HepG2 (cell line): ENCODE results near the gene PRPSAP1. TPM values are rescaled to one million over a fixed set of nuclear protein-coding genes. Genes with fewer than 3 reads are reported as not detected.

Experiments used
- AGO2 ChIP-seq: fragments of 200-400 bp; formaldehyde crosslinking; optimal IDR thresholded peaks from 2 replicates; pipeline ENCODE3; 2017; ENCODE audit warnings: mild to moderate bottlenecking, low read depth, low read length, moderate library complexity
- BCL6 ChIP-seq: IDR thresholded peaks from 2 replicates; pipeline ENCODE4 v1.6.1; 2016; ENCODE audit warnings: missing genetic modification reagents, missing compliant biosample characterization
- HMGA1 ChIP-seq: sonication (generic); formaldehyde crosslinking; conservative IDR thresholded peaks from 2 replicates; pipeline ENCODE4 v1.4.0; 2020; ENCODE audit warnings: missing genetic modification reagents
- HNRNPLL ChIP-seq: fragments of 200-400 bp; formaldehyde crosslinking; IDR thresholded peaks from 2 replicates; pipeline ENCODE4 v1.6.1; 2017; ENCODE audit warnings: mild to moderate bottlenecking, low read depth, low read length; ENCODE audit not compliant: poor library complexity, severe bottlenecking
- KLF16 ChIP-seq, 2 experiments: sonication (generic) in 1 of 2; formaldehyde crosslinking in 1 of 2; IDR thresholded peaks; 2 replicates each; pipeline versions ENCODE4 v1.6.1 to v1.8.0; 2016 to 2023; ENCODE audit warnings: missing genetic modification reagents in 2 of 2, missing compliant biosample characterization in 1 of 2
- NFRKB ChIP-seq: fragments of 450-650 bp; IDR thresholded peaks from 2 replicates; pipeline ENCODE4 v1.6.1; 2017
- YEATS4 ChIP-seq: sonication (generic); formaldehyde crosslinking; IDR thresholded peaks from 2 replicates; pipeline ENCODE4 v1.4.0; 2020; ENCODE audit warnings: missing genetic modification reagents, borderline replicate concordance
- ZEB1 ChIP-seq: IDR thresholded peaks from 2 replicates; pipeline ENCODE4 v1.6.1; 2012; ENCODE audit warnings: mild to moderate bottlenecking, low read depth, inconsistent platforms; ENCODE audit not compliant: insufficient replicate concordance
- ZFP36L1 ChIP-seq: sonication (generic); formaldehyde crosslinking; IDR thresholded peaks from 2 replicates; pipeline ENCODE4 v1.8.0; 2022; ENCODE audit warnings: mild to moderate bottlenecking, missing genetic modification reagents, moderate library complexity
- ZNF24 ChIP-seq: fragments of 450-650 bp; IDR thresholded peaks from 2 replicates; pipeline ENCODE4 v1.6.1; 2017; ENCODE audit warnings: antibody characterized with exemption, mild to moderate bottlenecking
- ZNF430 ChIP-seq: sonication (generic); formaldehyde crosslinking; IDR thresholded peaks from 2 replicates; pipeline ENCODE4 v1.9.0; 2021; ENCODE audit warnings: mild to moderate bottlenecking, missing genetic modification reagents
- ZNF550 ChIP-seq: sonication (generic); formaldehyde crosslinking; IDR thresholded peaks from 2 replicates; pipeline ENCODE4 v1.4.0; 2020; ENCODE audit warnings: mild to moderate bottlenecking, missing genetic modification reagents, borderline replicate concordance
- ZNF558 ChIP-seq: sonication (generic); formaldehyde crosslinking; IDR thresholded peaks from 2 replicates; pipeline ENCODE4 v1.9.0; 2022; ENCODE audit warnings: mild to moderate bottlenecking, missing genetic modification reagents, borderline replicate concordance
- ZNF629 ChIP-seq: sonication (generic); formaldehyde crosslinking; conservative IDR thresholded peaks from 2 replicates; pipeline ENCODE4 v1.5.0; 2020; ENCODE audit warnings: missing genetic modification reagents
- polyA plus RNA-seq, 8 experiments: library from polyadenylated mRNA; depleted of rRNA in 3 of 8; stranded (reverse) in 7 of 8; unstranded in 1 of 8; fragments of >200 nt; fragmentation: Illumina TruSeq in 4 of 8; extraction: Trizol in 4 of 8; gene quantifications; 2 replicates each; pipeline versions ENCODE4 v1.2.1 to v1.2.3, GENCODE V29; 2011 to 2016; ENCODE audit warnings: low read depth in 4 of 8, missing spikeins in 1 of 8, mixed read lengths in 1 of 8; ENCODE audit not compliant: insufficient read depth in 1 of 8
- total RNA-seq, 5 experiments: library from RNA; depleted of rRNA; stranded (reverse); fragments of >200 nt; fragmentation: Illumina TruSeq; extraction: Trizol; gene quantifications; 2 replicates each; pipeline ENCODE4 v1.2.3, GENCODE V29; 2016; ENCODE audit warnings: low read depth in 1 of 5
- TF ChIP-seq, protein P1 (sequence below): sonication (generic); formaldehyde crosslinking; IDR thresholded peaks from 2 replicates; pipeline ENCODE4 v1.5.0; 2020; ENCODE audit warnings: mild to moderate bottlenecking, missing genetic modification reagents, borderline replicate concordance
- TF ChIP-seq, protein P2 (sequence below): sonication (generic); formaldehyde crosslinking; IDR thresholded peaks from 2 replicates; pipeline ENCODE4 v1.8.0; 2023; ENCODE audit warnings: mild to moderate bottlenecking, missing genetic modification reagents
- TF ChIP-seq, protein P3 (sequence below): sonication (generic); formaldehyde crosslinking; IDR thresholded peaks from 2 replicates; pipeline ENCODE4 v1.8.0; 2022; ENCODE audit warnings: mild to moderate bottlenecking, missing genetic modification reagents, moderate library complexity
- TF ChIP-seq, protein P4 (sequence below): sonication (generic); formaldehyde crosslinking; IDR thresholded peaks from 2 replicates; pipeline ENCODE4 v1.4.0; 2020; ENCODE audit warnings: mild to moderate bottlenecking, low read depth, missing genetic modification reagents
- TF ChIP-seq, protein P5 (sequence below): sonication (generic); formaldehyde crosslinking; IDR thresholded peaks from 2 replicates; pipeline ENCODE4 v1.8.1; 2023; ENCODE audit warnings: mild to moderate bottlenecking, moderate library complexity, missing genetic modification reagents
- TF ChIP-seq, protein P6 (sequence below): sonication (generic); formaldehyde crosslinking; IDR thresholded peaks from 2 replicates; pipeline ENCODE4 v1.8.0; 2022; ENCODE audit warnings: mild to moderate bottlenecking, missing genetic modification reagents, borderline replicate concordance

The PRPSAP1 gene
- total and polyA plus RNA-seq, 2 of the 13 experiments (the other 11 are each of a cell fraction or from before 2014, with no cell fraction given): 91.1 to 314 TPM

DNA sequence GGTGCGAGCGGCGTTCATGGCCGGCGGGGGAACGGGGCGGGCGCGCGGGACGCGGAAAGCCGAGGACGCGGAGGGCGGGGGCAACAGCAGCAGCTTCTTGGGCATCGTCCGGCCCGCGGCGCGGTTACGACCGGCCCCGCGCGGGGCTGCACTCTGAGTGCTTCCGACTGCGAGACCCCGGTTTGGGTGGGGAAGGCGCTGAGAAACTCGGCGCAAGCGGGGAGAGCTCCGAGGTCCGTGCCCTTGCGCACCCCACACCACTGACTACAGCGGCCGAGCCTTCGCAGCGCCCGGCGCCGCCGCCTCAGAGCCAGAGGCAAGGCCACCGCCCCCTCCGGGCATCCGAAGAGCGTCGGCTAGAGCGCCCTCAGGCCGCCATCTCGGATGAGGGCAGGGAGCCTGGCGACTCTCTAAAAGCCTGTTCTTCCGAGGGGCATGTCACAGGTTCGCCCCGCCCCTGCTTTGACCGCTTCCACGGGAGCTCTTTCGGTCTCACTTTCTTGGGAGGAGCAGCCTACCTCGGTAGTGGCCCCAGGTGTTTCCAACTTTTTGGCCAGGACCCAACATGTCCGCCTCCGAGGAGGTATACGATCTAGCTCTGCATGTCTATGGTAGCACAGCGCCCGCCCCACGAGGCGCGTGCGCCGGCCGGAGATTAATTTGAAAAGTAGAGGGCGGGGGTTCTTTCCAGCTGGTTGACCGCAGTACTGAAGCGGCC, at the start of gene PRPSAP1 (continued):
- TF ChIP-seq KLF16 (CRISPR knock-in tag; IDR thresholded peaks at IDR 0.05): peak in 1 of 2 experiments; percentile 100; a peak in 2 of 4 replicates
- peak; percentile 94; the same call in 1 of the 2 replicates for TF ChIP-seq ZNF550 (CRISPR knock-in tag)
- TF ChIP-seq, protein P1, sequence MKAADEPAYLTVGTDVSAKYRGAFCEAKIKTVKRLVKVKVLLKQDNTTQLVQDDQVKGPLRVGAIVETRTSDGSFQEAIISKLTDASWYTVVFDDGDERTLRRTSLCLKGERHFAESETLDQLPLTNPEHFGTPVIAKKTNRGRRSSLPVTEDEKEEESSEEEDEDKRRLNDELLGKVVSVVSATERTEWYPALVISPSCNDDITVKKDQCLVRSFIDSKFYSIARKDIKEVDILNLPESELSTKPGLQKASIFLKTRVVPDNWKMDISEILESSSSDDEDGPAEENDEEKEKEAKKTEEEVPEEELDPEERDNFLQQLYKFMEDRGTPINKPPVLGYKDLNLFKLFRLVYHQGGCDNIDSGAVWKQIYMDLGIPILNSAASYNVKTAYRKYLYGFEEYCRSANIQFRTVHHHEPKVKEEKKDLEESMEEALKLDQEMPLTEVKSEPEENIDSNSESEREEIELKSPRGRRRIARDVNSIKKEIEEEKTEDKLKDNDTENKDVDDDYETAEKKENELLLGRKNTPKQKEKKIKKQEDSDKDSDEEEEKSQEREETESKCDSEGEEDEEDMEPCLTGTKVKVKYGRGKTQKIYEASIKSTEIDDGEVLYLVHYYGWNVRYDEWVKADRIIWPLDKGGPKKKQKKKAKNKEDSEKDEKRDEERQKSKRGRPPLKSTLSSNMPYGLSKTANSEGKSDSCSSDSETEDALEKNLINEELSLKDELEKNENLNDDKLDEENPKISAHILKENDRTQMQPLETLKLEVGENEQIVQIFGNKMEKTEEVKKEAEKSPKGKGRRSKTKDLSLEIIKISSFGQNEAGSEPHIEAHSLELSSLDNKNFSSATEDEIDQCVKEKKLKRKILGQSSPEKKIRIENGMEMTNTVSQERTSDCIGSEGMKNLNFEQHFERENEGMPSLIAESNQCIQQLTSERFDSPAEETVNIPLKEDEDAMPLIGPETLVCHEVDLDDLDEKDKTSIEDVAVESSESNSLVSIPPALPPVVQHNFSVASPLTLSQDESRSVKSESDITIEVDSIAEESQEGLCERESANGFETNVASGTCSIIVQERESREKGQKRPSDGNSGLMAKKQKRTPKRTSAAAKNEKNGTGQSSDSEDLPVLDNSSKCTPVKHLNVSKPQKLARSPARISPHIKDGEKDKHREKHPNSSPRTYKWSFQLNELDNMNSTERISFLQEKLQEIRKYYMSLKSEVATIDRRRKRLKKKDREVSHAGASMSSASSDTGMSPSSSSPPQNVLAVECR: peak; percentile 96
- TF ChIP-seq, protein P2, sequence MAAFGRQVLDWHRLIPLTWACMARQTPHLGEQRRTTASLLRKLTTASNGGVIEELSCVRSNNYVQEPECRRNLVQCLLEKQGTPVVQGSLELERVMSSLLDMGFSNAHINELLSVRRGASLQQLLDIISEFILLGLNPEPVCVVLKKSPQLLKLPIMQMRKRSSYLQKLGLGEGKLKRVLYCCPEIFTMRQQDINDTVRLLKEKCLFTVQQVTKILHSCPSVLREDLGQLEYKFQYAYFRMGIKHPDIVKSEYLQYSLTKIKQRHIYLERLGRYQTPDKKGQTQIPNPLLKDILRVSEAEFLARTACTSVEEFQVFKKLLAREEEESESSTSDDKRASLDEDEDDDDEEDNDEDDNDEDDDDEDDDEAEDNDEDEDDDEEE (CRISPR knock-in tag): peak; percentile 96
- no peak for TF ChIP-seq HMGA1 (CRISPR knock-in tag)
- TF ChIP-seq BCL6 (CRISPR knock-in tag): peak; percentile 24; the same call in 1 of the 2 replicates
- peak; percentile 76 for TF ChIP-seq ZNF24
- TF ChIP-seq HNRNPLL: peak; percentile 85
- TF ChIP-seq ZNF430: peak; percentile 93; the same call in 1 of the 2 replicates
- no peak; the same call in 1 of the 2 replicates for TF ChIP-seq ZNF629 (CRISPR knock-in tag)
- peak; percentile 91 for TF ChIP-seq ZNF558 (CRISPR knock-in tag)
- TF ChIP-seq, protein P3, sequence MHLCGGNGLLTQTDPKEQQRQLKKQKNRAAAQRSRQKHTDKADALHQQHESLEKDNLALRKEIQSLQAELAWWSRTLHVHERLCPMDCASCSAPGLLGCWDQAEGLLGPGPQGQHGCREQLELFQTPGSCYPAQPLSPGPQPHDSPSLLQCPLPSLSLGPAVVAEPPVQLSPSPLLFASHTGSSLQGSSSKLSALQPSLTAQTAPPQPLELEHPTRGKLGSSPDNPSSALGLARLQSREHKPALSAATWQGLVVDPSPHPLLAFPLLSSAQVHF (CRISPR knock-in tag): peak; percentile 85; the same call in 1 of the 2 replicates
- TF ChIP-seq, protein P4, sequence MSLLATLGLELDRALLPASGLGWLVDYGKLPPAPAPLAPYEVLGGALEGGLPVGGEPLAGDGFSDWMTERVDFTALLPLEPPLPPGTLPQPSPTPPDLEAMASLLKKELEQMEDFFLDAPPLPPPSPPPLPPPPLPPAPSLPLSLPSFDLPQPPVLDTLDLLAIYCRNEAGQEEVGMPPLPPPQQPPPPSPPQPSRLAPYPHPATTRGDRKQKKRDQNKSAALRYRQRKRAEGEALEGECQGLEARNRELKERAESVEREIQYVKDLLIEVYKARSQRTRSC (CRISPR knock-in tag): no peak
- TF ChIP-seq, protein P5, sequence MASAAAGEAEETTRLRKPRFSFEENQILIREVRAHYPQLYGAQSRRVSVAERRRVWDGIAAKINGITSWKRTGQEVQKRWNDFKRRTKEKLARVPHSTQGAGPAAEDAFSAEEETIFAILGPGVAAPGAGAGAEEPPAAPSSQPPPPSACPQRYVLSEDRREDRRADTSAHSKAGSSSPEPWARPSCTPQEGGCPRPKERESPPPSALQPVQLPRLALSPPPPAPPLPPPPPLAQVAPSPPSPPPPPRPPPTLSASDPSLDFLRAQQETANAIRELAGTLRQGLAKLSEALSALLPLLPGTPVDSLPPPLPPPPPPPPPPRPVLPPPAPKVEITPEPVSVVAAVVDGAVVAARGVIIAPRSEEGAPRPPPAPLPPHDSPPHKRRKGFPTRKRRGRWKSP (CRISPR knock-in tag): peak; percentile 97
- TF ChIP-seq, protein P6, sequence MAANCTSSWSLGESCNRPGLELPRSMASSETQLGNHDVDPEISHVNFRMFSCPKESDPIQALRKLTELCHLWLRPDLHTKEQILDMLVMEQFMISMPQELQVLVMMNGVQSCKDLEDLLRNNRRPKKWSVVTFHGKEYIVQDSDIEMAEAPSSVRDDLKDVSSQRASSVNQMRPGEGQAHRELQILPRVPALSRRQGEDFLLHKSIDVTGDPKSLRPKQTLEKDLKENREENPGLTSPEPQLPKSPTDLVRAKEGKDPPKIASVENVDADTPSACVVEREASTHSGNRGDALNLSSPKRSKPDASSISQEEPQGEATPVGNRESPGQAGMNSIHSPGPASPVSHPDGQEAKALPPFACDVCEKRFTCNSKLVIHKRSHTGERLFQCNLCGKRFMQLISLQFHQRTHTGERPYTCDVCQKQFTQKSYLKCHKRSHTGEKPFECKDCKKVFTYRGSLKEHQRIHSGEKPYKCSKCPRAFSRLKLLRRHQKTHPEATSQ: no peak
- peak; percentile 94 for TF ChIP-seq NFRKB
- peak; percentile 89 for TF ChIP-seq ZFP36L1 (CRISPR knock-in tag)
- peak; percentile 86 for TF ChIP-seq AGO2
- TF ChIP-seq YEATS4 (CRISPR knock-in tag): peak; percentile 87
- peak; percentile 80 for TF ChIP-seq ZEB1
